ENCODE measurements around the gene RER1.

Gene RER1

GRCh38 chr1:2360588-2361364 lies 30.9 kb upstream of the RER1 start:
- no peak overlapping the region for H3K9ac ChIP-seq
- H3K79me2 ChIP-seq (ENCODE audit: insufficient read depth, low read depth): no peaks in the 10 kb centered on the region
- H4K20me1 ChIP-seq (ENCODE audit: insufficient read depth): no peaks in the 10 kb centered on the region
- no peak for TF ChIP-seq CTCF (conservative IDR thresholded peaks at IDR 0.05; ENCODE audit: low read depth, low read length)
- no peak overlapping the region for H3K4me3 ChIP-seq (IDR thresholded peaks at IDR 0.05; ENCODE audit: insufficient read depth, low read depth, low read length)
- H3K27ac ChIP-seq: no peak overlapping the region
- H3K36me3 ChIP-seq (ENCODE audit: insufficient read depth): no peaks in the 10 kb centered on the region
- no peaks in the 10 kb centered on the region for H3K4me1 ChIP-seq (ENCODE audit: low read depth, poor library complexity, severe bottlenecking)
- H2AFZ ChIP-seq (ENCODE audit: low read depth): no peak overlapping the region
- H3K27me3 ChIP-seq (ENCODE audit: insufficient read depth, low read depth): peaks cover 44% of the 10 kb centered on the region
- no peak overlapping the region for H3K4me2 ChIP-seq

GRCh38 chr1:2363847-2364513 lies 27.7 kb upstream of the RER1 start:
- no peak overlapping the region for H3K9ac ChIP-seq
- H3K4me1 ChIP-seq (ENCODE audit: low read depth, poor library complexity, severe bottlenecking): no peaks in the 10 kb centered on the region
- no peaks in the 10 kb centered on the region for H3K79me2 ChIP-seq (ENCODE audit: insufficient read depth, low read depth)
- no peak overlapping the region for H3K27ac ChIP-seq
- no peak overlapping the region for H3K4me2 ChIP-seq
- peaks cover 20% of the 10 kb centered on the region for H3K27me3 ChIP-seq (ENCODE audit: insufficient read depth, low read depth)
- no peaks in the 10 kb centered on the region for H4K20me1 ChIP-seq (ENCODE audit: insufficient read depth)
- no peak overlapping the region for H3K4me3 ChIP-seq (IDR thresholded peaks at IDR 0.05; ENCODE audit: insufficient read depth, low read depth, low read length)
- H2AFZ ChIP-seq (ENCODE audit: low read depth): no peak overlapping the region
- no peak for TF ChIP-seq CTCF (conservative IDR thresholded peaks at IDR 0.05; ENCODE audit: low read depth, low read length)
- no peaks in the 10 kb centered on the region for H3K36me3 ChIP-seq (ENCODE audit: insufficient read depth)

- Histone ChIP-seq H3K27me3 (ENCODE audit: insufficient read depth, low read depth) (peaks cover 41% of the 10 kb centered on the region), H3K27ac (no peak overlapping the region), H3K36me3 (ENCODE audit: insufficient read depth) (no peaks in the 10 kb centered on the region), H3K4me3 (IDR thresholded peaks at IDR 0.05; ENCODE audit: insufficient read depth, low read depth, low read length) (no peak overlapping the region), H3K4me1 (ENCODE audit: low read depth, poor library complexity, severe bottlenecking) (no peaks in the 10 kb centered on the region), H3K9ac (no peak overlapping the region), H3K79me2 (ENCODE audit: insufficient read depth, low read depth) (no peaks in the 10 kb centered on the region), H2AFZ (ENCODE audit: low read depth) (no peak overlapping the region), H3K4me2 (no peak overlapping the region), H4K20me1 (ENCODE audit: insufficient read depth) (no peaks in the 10 kb centered on the region)
- no peak for TF ChIP-seq CTCF (conservative IDR thresholded peaks at IDR 0.05; ENCODE audit: low read depth, low read length)
These were observed 23.4 kb upstream of the RER1 start for GRCh38 chr1:2368053-2368744.

- no peak for TF ChIP-seq CTCF (conservative IDR thresholded peaks at IDR 0.05; ENCODE audit: low read depth, low read length)
- H3K9ac ChIP-seq: no peak overlapping the region
These were observed 18.8 kb upstream of the RER1 start for GRCh38 chr1:2372551-2373490.

More at GRCh38 chr1:2372551-2373490, 18.8 kb upstream of the RER1 start:
- Histone ChIP-seq H3K79me2 (ENCODE audit: insufficient read depth, low read depth) (no peaks in the 10 kb centered on the region), H3K27ac (no peak overlapping the region), H3K36me3 (ENCODE audit: insufficient read depth) (no peaks in the 10 kb centered on the region), H2AFZ (ENCODE audit: low read depth) (no peak overlapping the region), H3K27me3 (ENCODE audit: insufficient read depth, low read depth) (peaks cover 80% of the 10 kb centered on the region), H3K4me2 (no peak overlapping the region), H3K4me3 (IDR thresholded peaks at IDR 0.05; ENCODE audit: insufficient read depth, low read depth, low read length) (no peak overlapping the region), H3K4me1 (ENCODE audit: low read depth, poor library complexity, severe bottlenecking) (no peaks in the 10 kb centered on the region), H4K20me1 (ENCODE audit: insufficient read depth) (no peaks in the 10 kb centered on the region)
